Spleen (tissue), 3 donors: ENCODE results near the gene FGF18.

Experiments
- POLR2A ChIP-seq, 3 donors: fragments of 450-650 bp; IDR thresholded peaks; one replicate each; pipeline ENCODE4 v1.5.1; 2017; ENCODE audit warnings: antibody characterized with exemption in 3 of 3, mild to moderate bottlenecking in 1 of 3
- POLR2AphosphoS5 ChIP-seq, 3 donors: sonication (generic); formaldehyde crosslinking; IDR thresholded peaks; one replicate each; pipeline ENCODE4 v1.5.1; 2017; ENCODE audit warnings: antibody characterized with exemption in 3 of 3

- no peak for TF ChIP-seq POLR2AphosphoS5 (IDR thresholded peaks at IDR 0.05)
- no peak for TF ChIP-seq POLR2A (IDR thresholded peaks at IDR 0.05)
These were observed 3.6 kb downstream of the FGF18 start for GRCh38 chr5:171422902-171423663.
